ENCODE data around the gene RFX2. TPM values are rescaled to one million over a fixed set of nuclear protein-coding genes. Genes with fewer than 3 reads are reported as not detected.
A peak's percentile ranks its signal among the peaks of the same experiment; 100 is the strongest.

The RFX2 gene
- total and polyA plus RNA-seq, 9 of the 15 experiments (the other 6 are each of a cell fraction or from before 2014, with no cell fraction given) = 3.6 to 18.7 (median 8.7) TPM

DNA sequence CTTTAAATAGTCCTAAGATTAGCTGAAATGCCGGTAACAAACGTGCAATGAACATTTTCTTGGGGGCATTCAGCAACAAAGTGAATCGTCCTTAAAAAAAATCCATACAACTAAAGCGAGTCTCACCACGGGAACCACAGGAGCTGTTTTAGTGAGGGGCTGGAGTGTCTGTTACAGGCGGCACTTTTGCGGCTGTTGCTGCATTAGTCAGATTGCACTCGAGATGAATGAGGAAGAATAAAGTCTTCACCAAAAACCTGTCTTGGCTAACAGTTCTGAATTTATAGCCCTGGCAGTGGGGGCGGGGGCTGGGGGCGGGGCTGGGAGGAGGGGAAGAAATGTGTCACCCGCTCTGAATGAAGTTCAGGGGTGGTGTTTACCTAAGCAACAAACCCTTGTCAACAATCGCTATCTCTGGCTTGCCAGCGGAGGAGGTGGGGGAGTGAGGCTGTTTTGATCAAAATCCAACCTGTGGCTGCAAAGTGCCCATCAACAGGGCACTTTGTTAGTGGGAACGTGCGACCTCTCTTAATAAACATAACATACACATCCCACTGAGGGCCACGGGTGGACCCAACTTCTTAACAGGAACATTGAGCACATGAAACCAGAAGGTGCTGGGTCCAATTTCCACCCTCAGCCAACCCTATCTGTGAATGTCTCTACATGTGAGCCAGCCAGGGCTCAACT is 44.5 kb downstream of the RFX2 start:
- 2% methylated on average over 15 of the region's 16 CpGs for WGBS (ENCODE audit: insufficient coverage, low coverage, missing lambda C conversion rate)
- CTCF ChIA-PET (ENCODE audit: low intra/inter-chr PET ratio) = no interaction called here
- peak; percentile 83 to 88 (median 87) for DNase-seq (ENCODE audit: extremely low read depth in 1 of 4, low spot score in 3 of 4)
- H3K9ac ChIP-seq (ENCODE audit: insufficient read depth in 1 of 2, low read depth in 2 of 2, low read length in 2 of 2) = peak overlapping the region; percentile 57 to 66; a peak in 3 of 4 replicates
- no peaks in the 10 kb centered on the region for H3K27me3 ChIP-seq (ENCODE audit: control insufficient read depth in 2 of 2, insufficient read depth in 2 of 2, low read length in 2 of 2)
- H4K20me1 ChIP-seq (replicated peaks; ENCODE audit: control insufficient read depth, insufficient read depth, low read length) = no peaks in the 10 kb centered on the region
- H3K27ac ChIP-seq (ENCODE audit: extremely low read depth, low read depth, low read length) = peak overlapping the region; percentile 82
- peak overlapping the region; percentile 67 for H3K4me2 ChIP-seq (ENCODE audit: insufficient read depth, low read length)
- ATAC-seq = peak; percentile 72
- no peaks in the 10 kb centered on the region; the same call in 2 of the 3 replicates for H3K36me3 ChIP-seq (ENCODE audit: control insufficient read depth, insufficient read depth, low read length)
- no TSS peak for BruUV-seq (replicated peaks)
- H3K4me3 ChIP-seq = peak overlapping the region; percentile 14; the same call in 1 of the 2 replicates
- in situ Hi-C loops (cut with MboI) = no loop called here
- POLR2A ChIA-PET = interaction anchor here (0.8 kb wide), 1 partner anchor 8 kb away, joined by 3 read pairs; no protein-coding TSS in a partner anchor
- no peaks in the 10 kb centered on the region for H3K9me1 ChIP-seq (ENCODE audit: control insufficient read depth, insufficient read depth, low read length)
- H3K79me2 ChIP-seq (ENCODE audit: control insufficient read depth, insufficient read depth, low read length) = peaks cover 32% of the 10 kb centered on the region
- FAIRE-seq = peak; percentile 82
- peak overlapping the region; percentile 58 for H2AFZ ChIP-seq (ENCODE audit: low read depth, low read length)
- intact Hi-C loops (cut with micrococcal nuclease) = loop anchor here (2.0 kb wide), 1 partner anchor 45 kb away; the partner anchor contains the start of gene RFX2
- no peaks in the 10 kb centered on the region for H3K9me3 ChIP-seq (replicated peaks; ENCODE audit: control insufficient read depth, insufficient read depth, low read depth, low read length)
- H3K4me1 ChIP-seq (replicated peaks in 1 of 2; ENCODE audit: control insufficient read depth in 2 of 2, insufficient read depth in 2 of 2, low read length in 2 of 2) = peaks cover 47 to 60% of the 10 kb centered on the region in 2 experiments
- 0 out of 2 replicates have a peak, but pooled peaks have one; percentile 14 for TF ChIP-seq MEF2D (tag; conservative IDR thresholded peaks at IDR 0.05; ENCODE audit: low read depth)
- TF ChIP-seq, protein P1, sequence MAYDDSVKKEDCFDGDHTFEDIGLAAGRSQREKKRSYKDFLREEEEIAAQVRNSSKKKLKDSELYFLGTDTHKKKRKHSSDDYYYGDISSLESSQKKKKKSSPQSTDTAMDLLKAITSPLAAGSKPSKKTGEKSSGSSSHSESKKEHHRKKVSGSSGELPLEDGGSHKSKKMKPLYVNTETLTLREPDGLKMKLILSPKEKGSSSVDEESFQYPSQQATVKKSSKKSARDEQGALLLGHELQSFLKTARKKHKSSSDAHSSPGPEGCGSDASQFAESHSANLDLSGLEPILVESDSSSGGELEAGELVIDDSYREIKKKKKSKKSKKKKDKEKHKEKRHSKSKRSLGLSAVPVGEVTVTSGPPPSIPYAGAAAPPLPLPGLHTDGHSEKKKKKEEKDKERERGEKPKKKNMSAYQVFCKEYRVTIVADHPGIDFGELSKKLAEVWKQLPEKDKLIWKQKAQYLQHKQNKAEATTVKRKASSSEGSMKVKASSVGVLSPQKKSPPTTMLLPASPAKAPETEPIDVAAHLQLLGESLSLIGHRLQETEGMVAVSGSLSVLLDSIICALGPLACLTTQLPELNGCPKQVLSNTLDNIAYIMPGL (CRISPR knock-in tag; IDR thresholded peaks at IDR 0.05) = no peak
- TF ChIP-seq, protein P2, sequence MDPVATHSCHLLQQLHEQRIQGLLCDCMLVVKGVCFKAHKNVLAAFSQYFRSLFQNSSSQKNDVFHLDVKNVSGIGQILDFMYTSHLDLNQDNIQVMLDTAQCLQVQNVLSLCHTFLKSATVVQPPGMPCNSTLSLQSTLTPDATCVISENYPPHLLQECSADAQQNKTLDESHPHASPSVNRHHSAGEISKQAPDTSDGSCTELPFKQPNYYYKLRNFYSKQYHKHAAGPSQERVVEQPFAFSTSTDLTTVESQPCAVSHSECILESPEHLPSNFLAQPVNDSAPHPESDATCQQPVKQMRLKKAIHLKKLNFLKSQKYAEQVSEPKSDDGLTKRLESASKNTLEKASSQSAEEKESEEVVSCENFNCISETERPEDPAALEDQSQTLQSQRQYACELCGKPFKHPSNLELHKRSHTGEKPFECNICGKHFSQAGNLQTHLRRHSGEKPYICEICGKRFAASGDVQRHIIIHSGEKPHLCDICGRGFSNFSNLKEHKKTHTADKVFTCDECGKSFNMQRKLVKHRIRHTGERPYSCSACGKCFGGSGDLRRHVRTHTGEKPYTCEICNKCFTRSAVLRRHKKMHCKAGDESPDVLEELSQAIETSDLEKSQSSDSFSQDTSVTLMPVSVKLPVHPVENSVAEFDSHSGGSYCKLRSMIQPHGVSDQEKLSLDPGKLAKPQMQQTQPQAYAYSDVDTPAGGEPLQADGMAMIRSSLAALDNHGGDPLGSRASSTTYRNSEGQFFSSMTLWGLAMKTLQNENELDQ (CRISPR knock-in tag; IDR thresholded peaks at IDR 0.05; ENCODE audit: borderline replicate concordance) = no peak
- TF ChIP-seq, protein P3, sequence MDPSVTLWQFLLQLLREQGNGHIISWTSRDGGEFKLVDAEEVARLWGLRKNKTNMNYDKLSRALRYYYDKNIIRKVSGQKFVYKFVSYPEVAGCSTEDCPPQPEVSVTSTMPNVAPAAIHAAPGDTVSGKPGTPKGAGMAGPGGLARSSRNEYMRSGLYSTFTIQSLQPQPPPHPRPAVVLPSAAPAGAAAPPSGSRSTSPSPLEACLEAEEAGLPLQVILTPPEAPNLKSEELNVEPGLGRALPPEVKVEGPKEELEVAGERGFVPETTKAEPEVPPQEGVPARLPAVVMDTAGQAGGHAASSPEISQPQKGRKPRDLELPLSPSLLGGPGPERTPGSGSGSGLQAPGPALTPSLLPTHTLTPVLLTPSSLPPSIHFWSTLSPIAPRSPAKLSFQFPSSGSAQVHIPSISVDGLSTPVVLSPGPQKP (CRISPR knock-in tag; IDR thresholded peaks at IDR 0.05) = no peak
- TF ChIP-seq ZNF586 (CRISPR knock-in tag; conservative IDR thresholded peaks at IDR 0.05) = no peak
- no peak for TF ChIP-seq SNRNP70 (optimal IDR thresholded peaks at IDR 0.05; ENCODE audit: low read depth, low read length)
- TF ChIP-seq HOXB6 (CRISPR knock-in tag; IDR thresholded peaks at IDR 0.05; ENCODE audit: borderline replicate concordance) = no peak
- TF ChIP-seq HDAC2 (IDR thresholded peaks at IDR 0.05) = peak; percentile 15; the same call in 1 of the 2 replicates
- no peak; the same call in 1 of the 2 replicates for TF ChIP-seq CREM (IDR thresholded peaks at IDR 0.05; ENCODE audit: low read depth)
- no peak for TF ChIP-seq L3MBTL2 (IDR thresholded peaks at IDR 0.05)
- peak; percentile 40; the same call in 1 of the 2 replicates for TF ChIP-seq SP1 (CRISPR knock-in tag; IDR thresholded peaks at IDR 0.05)
- no peak for TF ChIP-seq MIER1 (IDR thresholded peaks at IDR 0.05; ENCODE audit: low read depth)
- no peak for TF ChIP-seq ESRRA (IDR thresholded peaks at IDR 0.05; ENCODE audit: borderline replicate concordance, low read depth)
- TF ChIP-seq ZNF764 (CRISPR knock-in tag; IDR thresholded peaks at IDR 0.05; ENCODE audit: low read depth) = no peak
- TF ChIP-seq TCF3 (CRISPR knock-in tag; IDR thresholded peaks at IDR 0.05) = peak; percentile 66
- TF ChIP-seq SRSF3 (IDR thresholded peaks at IDR 0.05; ENCODE audit: insufficient read depth, low read length) = no peak
- TF ChIP-seq RNF2 (IDR thresholded peaks at IDR 0.05) = peak; percentile 67; the same call in 1 of the 2 replicates
- TF ChIP-seq FOXK2 (conservative IDR thresholded peaks at IDR 0.05 in 1 of 2, IDR thresholded peaks at IDR 0.05 in 1 of 2; ENCODE audit: low read depth in 2 of 2) = peak; percentile 66 to 73; a peak in 3 of 4 replicates
